Liver (tissue), 9 donors: ENCODE data around the gene CCDC102B. TPM values are rescaled to one million over a fixed set of nuclear protein-coding genes. Genes with fewer than 3 reads are reported as not detected.

Experiments
- DNase-seq: peaks from one replicate; pipeline ENCODE4 v3.0.0-alpha.2; 2017; ENCODE audit warnings: low spot score
- H3K27ac ChIP-seq, 2 donors: one replicate each; pipeline ENCODE4 v1.7.0; 2013; ENCODE audit warnings: inconsistent platforms in 2 of 2, low read length in 2 of 2, control low read depth in 1 of 2, low read depth in 1 of 2, mild to moderate bottlenecking in 1 of 2
- H3K27me3 ChIP-seq, 4 donors: one replicate each; pipeline versions ENCODE4 v1.6.1 to v1.7.0; 2013; ENCODE audit warnings: low read length in 3 of 4, inconsistent platforms in 1 of 4, mild to moderate bottlenecking in 1 of 4, moderate library complexity in 1 of 4; ENCODE audit not compliant: control insufficient read depth in 4 of 4, insufficient read depth in 4 of 4
- H3K36me3 ChIP-seq, 4 donors: one replicate each; pipeline versions ENCODE4 v1.6.1 to v1.7.0; 2013; ENCODE audit warnings: low read length in 3 of 4, mild to moderate bottlenecking in 3 of 4, low read depth in 1 of 4, moderate library complexity in 1 of 4; ENCODE audit not compliant: control insufficient read depth in 4 of 4, insufficient read depth in 3 of 4
- H3K4me1 ChIP-seq, 4 donors: one replicate each; pipeline versions ENCODE4 v1.6.1 to v1.7.0; 2013; ENCODE audit warnings: low read length in 3 of 4, mild to moderate bottlenecking in 3 of 4, moderate library complexity in 1 of 4; ENCODE audit not compliant: control insufficient read depth in 4 of 4, insufficient read depth in 4 of 4
- H3K4me3 ChIP-seq, 3 donors: one replicate each; pipeline versions ENCODE4 v1.6.1 to v1.7.0; 2013; ENCODE audit warnings: low read length in 3 of 3, control low read depth in 1 of 3, low read depth in 1 of 3, mild to moderate bottlenecking in 1 of 3
- H3K9ac ChIP-seq, 2 donors: one replicate each; pipeline ENCODE4 v1.7.0; 2013; ENCODE audit warnings: low read length in 2 of 2, mild to moderate bottlenecking in 2 of 2, moderate library complexity in 2 of 2, control low read depth in 1 of 2, low read depth in 1 of 2
- H3K9me3 ChIP-seq, 4 donors: one replicate each; pipeline versions ENCODE4 v1.6.1 to v1.7.0; 2013; ENCODE audit warnings: low read length in 3 of 4; ENCODE audit not compliant: control insufficient read depth in 4 of 4
- EGR1 ChIP-seq, 2 donors: IDR thresholded peaks; 2 replicates each; pipeline ENCODE4 v1.6.1; 2016 to 2018; ENCODE audit warnings: antibody characterized with exemption in 2 of 2, low read depth in 2 of 2
- FOXA1 ChIP-seq: IDR thresholded peaks from 2 replicates; pipeline ENCODE4 v1.6.1; 2016; ENCODE audit warnings: antibody characterized with exemption
- FOXA2 ChIP-seq: IDR thresholded peaks from 2 replicates; pipeline ENCODE4 v1.6.1; 2016; ENCODE audit warnings: antibody characterized with exemption
- GABPA ChIP-seq, 2 donors: IDR thresholded peaks in 1 of 2; conservative IDR thresholded peaks in 1 of 2; 2 replicates each; pipeline ENCODE4 v1.6.1; 2016; ENCODE audit warnings: antibody characterized with exemption in 2 of 2, mild to moderate bottlenecking in 1 of 2, moderate library complexity in 1 of 2
- HNF4A ChIP-seq, 2 donors: conservative IDR thresholded peaks; 2 replicates each; pipeline ENCODE4 v1.6.1; 2016; ENCODE audit warnings: antibody characterized with exemption in 2 of 2, mild to moderate bottlenecking in 2 of 2
- HNF4G ChIP-seq: IDR thresholded peaks from 2 replicates; pipeline ENCODE4 v1.6.1; 2016; ENCODE audit warnings: antibody characterized with exemption
- JUND ChIP-seq, 2 donors: IDR thresholded peaks; 2 replicates each; pipeline ENCODE4 v1.6.1; 2016; ENCODE audit warnings: antibody characterized with exemption in 2 of 2
- NR2F2 ChIP-seq: IDR thresholded peaks from 2 replicates; pipeline ENCODE4 v1.6.1; 2016; ENCODE audit warnings: antibody characterized with exemption
- RAD21 ChIP-seq, 2 donors: IDR thresholded peaks; 2 replicates each; pipeline ENCODE4 v1.6.1; 2016; ENCODE audit warnings: antibody characterized with exemption in 2 of 2, mild to moderate bottlenecking in 2 of 2
- RXRA ChIP-seq, 2 donors: IDR thresholded peaks; 2 replicates each; pipeline ENCODE4 v1.6.1; 2017 to 2018; ENCODE audit warnings: antibody characterized with exemption in 2 of 2, mild to moderate bottlenecking in 1 of 2
- SP1 ChIP-seq: IDR thresholded peaks from 2 replicates; pipeline ENCODE4 v1.6.1; 2018; ENCODE audit warnings: antibody characterized with exemption, mild to moderate bottlenecking
- TAF1 ChIP-seq: conservative IDR thresholded peaks from 2 replicates; pipeline ENCODE4 v1.6.1; 2016; ENCODE audit warnings: antibody characterized with exemption, mild to moderate bottlenecking
- YY1 ChIP-seq: IDR thresholded peaks from 2 replicates; pipeline ENCODE4 v1.6.1; 2016; ENCODE audit warnings: antibody characterized with exemption, mild to moderate bottlenecking
- WGBS: extraction: QIAGEN DNeasy Blood & Tissue Kit; methylation state at CpG from one replicate; pipeline ENCODE4 v1.1.7; 2013; 5-methylcytosine and 5-hydroxymethylcytosine counted together
- polyA plus RNA-seq, 2 donors: library from polyadenylated mRNA; stranded (reverse) in 1 of 2; unstranded in 1 of 2; fragments of 200-250 nt in 1 of 2; fragments of >200 nt in 1 of 2; fragmentation: Nextera tagmentation in 1 of 2; extraction: Ambion mirVana in 1 of 2; gene quantifications; one replicate each; pipeline versions ENCODE4 v1.2.1 to v1.2.3, GENCODE V29; 2013 to 2015
- total RNA-seq, 2 donors: library from RNA; depleted of rRNA; stranded (reverse); fragments of >200 nt; gene quantifications; one replicate each; pipeline ENCODE4 v1.2.3, GENCODE V29; 2014
- TF ChIP-seq, protein P1 (sequence below): IDR thresholded peaks from 2 replicates; pipeline ENCODE4 v1.6.1; 2016; ENCODE audit warnings: antibody characterized with exemption, mild to moderate bottlenecking
- TF ChIP-seq, protein P2 (sequence below): IDR thresholded peaks from 2 replicates; pipeline ENCODE4 v1.6.1; 2016; ENCODE audit warnings: antibody characterized with exemption
- TF ChIP-seq, protein P3 (sequence below): fragments of 150-350 bp; IDR thresholded peaks from 2 replicates; pipeline ENCODE4 v1.5.1; 2017; ENCODE audit warnings: improper control_type of control experiment, low read depth, low read length; ENCODE audit not compliant: missing input control
- TF ChIP-seq, protein P4 (sequence below): IDR thresholded peaks from 2 replicates; pipeline ENCODE4 v1.6.1; 2016; ENCODE audit warnings: antibody characterized with exemption
- TF ChIP-seq, protein P5 (sequence below): IDR thresholded peaks from 2 replicates; pipeline ENCODE4 v1.6.1; 2016; ENCODE audit warnings: antibody characterized with exemption
- donor health status: healthy.
- donor health status: healthy.
- donor health status: healthy.
- donor health status: healthy.
- donor health status: healthy.

CCDC102B gene
- total and polyA plus RNA-seq, 4 donors = 0.54 to 4.5 (median 1.4) TPM

DNA sequence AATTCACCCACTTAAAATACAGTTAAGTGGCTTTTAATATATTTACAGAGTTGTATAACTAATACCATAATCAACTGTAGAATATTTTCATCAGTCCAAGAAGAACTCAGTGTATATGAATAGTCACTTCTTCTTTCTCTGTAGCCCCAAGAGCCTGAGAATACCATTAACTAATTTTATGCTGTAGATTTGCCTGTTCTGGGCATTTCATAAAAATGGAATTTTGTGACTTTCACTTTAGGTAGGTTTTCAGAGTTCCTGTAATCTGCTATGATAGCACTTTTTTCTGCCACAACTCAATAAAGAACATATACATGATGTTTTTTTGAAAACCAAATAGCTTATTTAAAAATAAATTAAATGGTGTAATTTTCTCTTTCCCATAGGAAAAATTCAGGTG, 57.6 kb downstream of the CCDC102B start (continued):
- TF ChIP-seq, protein P1, sequence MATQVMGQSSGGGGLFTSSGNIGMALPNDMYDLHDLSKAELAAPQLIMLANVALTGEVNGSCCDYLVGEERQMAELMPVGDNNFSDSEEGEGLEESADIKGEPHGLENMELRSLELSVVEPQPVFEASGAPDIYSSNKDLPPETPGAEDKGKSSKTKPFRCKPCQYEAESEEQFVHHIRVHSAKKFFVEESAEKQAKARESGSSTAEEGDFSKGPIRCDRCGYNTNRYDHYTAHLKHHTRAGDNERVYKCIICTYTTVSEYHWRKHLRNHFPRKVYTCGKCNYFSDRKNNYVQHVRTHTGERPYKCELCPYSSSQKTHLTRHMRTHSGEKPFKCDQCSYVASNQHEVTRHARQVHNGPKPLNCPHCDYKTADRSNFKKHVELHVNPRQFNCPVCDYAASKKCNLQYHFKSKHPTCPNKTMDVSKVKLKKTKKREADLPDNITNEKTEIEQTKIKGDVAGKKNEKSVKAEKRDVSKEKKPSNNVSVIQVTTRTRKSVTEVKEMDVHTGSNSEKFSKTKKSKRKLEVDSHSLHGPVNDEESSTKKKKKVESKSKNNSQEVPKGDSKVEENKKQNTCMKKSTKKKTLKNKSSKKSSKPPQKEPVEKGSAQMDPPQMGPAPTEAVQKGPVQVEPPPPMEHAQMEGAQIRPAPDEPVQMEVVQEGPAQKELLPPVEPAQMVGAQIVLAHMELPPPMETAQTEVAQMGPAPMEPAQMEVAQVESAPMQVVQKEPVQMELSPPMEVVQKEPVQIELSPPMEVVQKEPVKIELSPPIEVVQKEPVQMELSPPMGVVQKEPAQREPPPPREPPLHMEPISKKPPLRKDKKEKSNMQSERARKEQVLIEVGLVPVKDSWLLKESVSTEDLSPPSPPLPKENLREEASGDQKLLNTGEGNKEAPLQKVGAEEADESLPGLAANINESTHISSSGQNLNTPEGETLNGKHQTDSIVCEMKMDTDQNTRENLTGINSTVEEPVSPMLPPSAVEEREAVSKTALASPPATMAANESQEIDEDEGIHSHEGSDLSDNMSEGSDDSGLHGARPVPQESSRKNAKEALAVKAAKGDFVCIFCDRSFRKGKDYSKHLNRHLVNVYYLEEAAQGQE = no peak
- no peak for TF ChIP-seq RXRA (IDR thresholded peaks at IDR 0.05)
- TF ChIP-seq FOXA2 = no peak

DNA sequence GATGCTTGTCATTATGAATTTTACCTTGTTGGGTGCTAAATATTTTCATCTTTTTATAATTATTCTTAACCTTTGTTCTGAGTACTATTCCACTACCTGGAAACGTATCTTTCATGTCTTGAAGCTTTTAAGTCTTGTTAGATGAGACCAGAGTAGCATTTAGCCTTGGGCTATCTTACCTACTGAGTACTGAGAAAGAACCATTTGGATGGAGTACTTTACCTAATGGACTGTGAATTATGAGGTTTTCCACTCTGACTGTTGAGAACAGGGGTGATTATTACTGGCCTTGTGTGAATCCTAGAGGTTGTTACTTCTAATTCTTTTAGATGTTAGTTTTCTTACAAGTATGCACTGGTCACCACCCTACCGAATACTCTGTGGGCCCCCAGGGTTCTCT, 63.5 kb downstream of the CCDC102B start:
- H3K9me3 ChIP-seq = no peaks in the 10 kb centered on the region
- H3K4me3 ChIP-seq = no peak overlapping the region
- TF ChIP-seq JUND (IDR thresholded peaks at IDR 0.05) (no peak), FOXA1 (no peak), NR2F2 (no peak), FOXA2 (no peak), HNF4A (conservative IDR thresholded peaks at IDR 0.05) (no peak), RAD21 (IDR thresholded peaks at IDR 0.05) (no peak), TAF1 (no peak), EGR1 (IDR thresholded peaks at IDR 0.05; ENCODE audit: low read depth in 2 of 2) (no peak), SP1 (no peak), RXRA (IDR thresholded peaks at IDR 0.05) (no peak), GABPA (IDR thresholded peaks at IDR 0.05 in 1 of 2, conservative IDR thresholded peaks at IDR 0.05 in 1 of 2) (no peak), HNF4G (no peak), YY1 (no peak)
- TF ChIP-seq, protein P2, sequence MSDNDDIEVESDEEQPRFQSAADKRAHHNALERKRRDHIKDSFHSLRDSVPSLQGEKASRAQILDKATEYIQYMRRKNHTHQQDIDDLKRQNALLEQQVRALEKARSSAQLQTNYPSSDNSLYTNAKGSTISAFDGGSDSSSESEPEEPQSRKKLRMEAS = no peak
- TF ChIP-seq, protein P3, sequence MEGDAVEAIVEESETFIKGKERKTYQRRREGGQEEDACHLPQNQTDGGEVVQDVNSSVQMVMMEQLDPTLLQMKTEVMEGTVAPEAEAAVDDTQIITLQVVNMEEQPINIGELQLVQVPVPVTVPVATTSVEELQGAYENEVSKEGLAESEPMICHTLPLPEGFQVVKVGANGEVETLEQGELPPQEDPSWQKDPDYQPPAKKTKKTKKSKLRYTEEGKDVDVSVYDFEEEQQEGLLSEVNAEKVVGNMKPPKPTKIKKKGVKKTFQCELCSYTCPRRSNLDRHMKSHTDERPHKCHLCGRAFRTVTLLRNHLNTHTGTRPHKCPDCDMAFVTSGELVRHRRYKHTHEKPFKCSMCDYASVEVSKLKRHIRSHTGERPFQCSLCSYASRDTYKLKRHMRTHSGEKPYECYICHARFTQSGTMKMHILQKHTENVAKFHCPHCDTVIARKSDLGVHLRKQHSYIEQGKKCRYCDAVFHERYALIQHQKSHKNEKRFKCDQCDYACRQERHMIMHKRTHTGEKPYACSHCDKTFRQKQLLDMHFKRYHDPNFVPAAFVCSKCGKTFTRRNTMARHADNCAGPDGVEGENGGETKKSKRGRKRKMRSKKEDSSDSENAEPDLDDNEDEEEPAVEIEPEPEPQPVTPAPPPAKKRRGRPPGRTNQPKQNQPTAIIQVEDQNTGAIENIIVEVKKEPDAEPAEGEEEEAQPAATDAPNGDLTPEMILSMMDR = no peak
- TF ChIP-seq, protein P1 = no peak
- TF ChIP-seq, protein P4, sequence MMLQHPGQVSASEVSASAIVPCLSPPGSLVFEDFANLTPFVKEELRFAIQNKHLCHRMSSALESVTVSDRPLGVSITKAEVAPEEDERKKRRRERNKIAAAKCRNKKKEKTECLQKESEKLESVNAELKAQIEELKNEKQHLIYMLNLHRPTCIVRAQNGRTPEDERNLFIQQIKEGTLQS = no peak
- TF ChIP-seq, protein P5, sequence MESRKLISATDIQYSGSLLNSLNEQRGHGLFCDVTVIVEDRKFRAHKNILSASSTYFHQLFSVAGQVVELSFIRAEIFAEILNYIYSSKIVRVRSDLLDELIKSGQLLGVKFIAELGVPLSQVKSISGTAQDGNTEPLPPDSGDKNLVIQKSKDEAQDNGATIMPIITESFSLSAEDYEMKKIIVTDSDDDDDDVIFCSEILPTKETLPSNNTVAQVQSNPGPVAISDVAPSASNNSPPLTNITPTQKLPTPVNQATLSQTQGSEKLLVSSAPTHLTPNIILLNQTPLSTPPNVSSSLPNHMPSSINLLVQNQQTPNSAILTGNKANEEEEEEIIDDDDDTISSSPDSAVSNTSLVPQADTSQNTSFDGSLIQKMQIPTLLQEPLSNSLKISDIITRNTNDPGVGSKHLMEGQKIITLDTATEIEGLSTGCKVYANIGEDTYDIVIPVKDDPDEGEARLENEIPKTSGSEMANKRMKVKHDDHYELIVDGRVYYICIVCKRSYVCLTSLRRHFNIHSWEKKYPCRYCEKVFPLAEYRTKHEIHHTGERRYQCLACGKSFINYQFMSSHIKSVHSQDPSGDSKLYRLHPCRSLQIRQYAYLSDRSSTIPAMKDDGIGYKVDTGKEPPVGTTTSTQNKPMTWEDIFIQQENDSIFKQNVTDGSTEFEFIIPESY = no peak
- DNase-seq = no peak
- no peak overlapping the region for H3K9ac ChIP-seq
- peaks cover 0 to 13% (median 10%) of the 10 kb centered on the region in 4 donors for H3K4me1 ChIP-seq
- no peak overlapping the region for H3K27ac ChIP-seq
- WGBS = 93% methylated on average over 2 of the region's 2 CpGs
- no peaks in the 10 kb centered on the region for H3K27me3 ChIP-seq
- no peaks in the 10 kb centered on the region for H3K36me3 ChIP-seq
